ENCODE data around the gene SORCS2.

Gene SORCS2

GRCh38 chr4:7309181-7309580 lies 116.8 kb downstream of the SORCS2 start:
- DNase-seq: no peak

GRCh38 chr4:7309636-7310390 lies 117.5 kb downstream of the SORCS2 start:
- DNase-seq: no peak

GRCh38 chr4:7310451-7310850 lies 118.1 kb downstream of the SORCS2 start:
- DNase-seq: no peak

GRCh38 chr4:7311205-7311604 lies 118.9 kb downstream of the SORCS2 start:
- no peak for DNase-seq

GRCh38 chr4:7312691-7313090 lies 120.4 kb downstream of the SORCS2 start:
- DNase-seq: no peak

- DNase-seq: no peak
These were observed 121.0 kb downstream of the SORCS2 start for GRCh38 chr4:7313347-7313811.

GRCh38 chr4:7313991-7314390 lies 121.7 kb downstream of the SORCS2 start:
- no peak for DNase-seq

- DNase-seq: no peak
These were observed 122.9 kb downstream of the SORCS2 start for GRCh38 chr4:7315286-7315685.

GRCh38 chr4:7315935-7316334 lies 123.6 kb downstream of the SORCS2 start:
- no peak for DNase-seq

GRCh38 chr4:7319024-7319423 lies 126.7 kb downstream of the SORCS2 start:
- no peak for DNase-seq

GRCh38 chr4:7320206-7320797 lies 128.0 kb downstream of the SORCS2 start:
- no peak for DNase-seq

GRCh38 chr4:7322166-7322991 lies 130.0 kb downstream of the SORCS2 start:
- DNase-seq: peak; percentile 64

- DNase-seq: no peak
These were observed 131.1 kb downstream of the SORCS2 start for GRCh38 chr4:7323461-7323871.

GRCh38 chr4:7323872-7324650 lies 131.7 kb downstream of the SORCS2 start:
- peak; percentile 84 for DNase-seq

- DNase-seq: peak; percentile 71
These were observed 132.3 kb downstream of the SORCS2 start for GRCh38 chr4:7324651-7325121.

- DNase-seq: no peak
These were observed 133.2 kb downstream of the SORCS2 start for GRCh38 chr4:7325541-7325940.

- no peak for DNase-seq
These were observed 134.0 kb downstream of the SORCS2 start for GRCh38 chr4:7326306-7326692.

- DNase-seq: no peak
These were observed 134.5 kb downstream of the SORCS2 start for GRCh38 chr4:7326693-7327340.

- no peak for DNase-seq
These were observed 135.1 kb downstream of the SORCS2 start for GRCh38 chr4:7327341-7327885.

- DNase-seq: no peak
These were observed 136.0 kb downstream of the SORCS2 start for GRCh38 chr4:7328162-7328912.

All from retina (tissue), 1 donor.